ENCODE measurements around the gene ROR2.

GRCh38 chr9:91934654-91935053, 15.4 kb downstream of the ROR2 start:
- TF ChIP-seq CTCF (IDR thresholded peaks at IDR 0.05) (no peak), POLR2A (IDR thresholded peaks at IDR 0.05) (no peak), POLR2AphosphoS5 (IDR thresholded peaks at IDR 0.05) (no peak), EP300 (IDR thresholded peaks at IDR 0.05) (no peak)
